OCI-M1 (cell line): ENCODE measurements around the gene NFKB1.
"Not testable (repeated sequence)": the region's sequence is repeated elsewhere in the genome, so short reads cannot be mapped to it uniquely, and the experiment has no call there.

Experiments used
- DNase-seq: peaks from one replicate; lab custom pipeline; 2025; lab: John Stamatoyannopoulos, UW

The NFKB1 gene

GRCh38 chr4:102599886-102600285 lies 98.7 kb downstream of the NFKB1 start:
- no peak for DNase-seq

- no peak for DNase-seq
Observed at GRCh38 chr4:102600689-102601088, 99.5 kb downstream of the NFKB1 start.

DNA sequence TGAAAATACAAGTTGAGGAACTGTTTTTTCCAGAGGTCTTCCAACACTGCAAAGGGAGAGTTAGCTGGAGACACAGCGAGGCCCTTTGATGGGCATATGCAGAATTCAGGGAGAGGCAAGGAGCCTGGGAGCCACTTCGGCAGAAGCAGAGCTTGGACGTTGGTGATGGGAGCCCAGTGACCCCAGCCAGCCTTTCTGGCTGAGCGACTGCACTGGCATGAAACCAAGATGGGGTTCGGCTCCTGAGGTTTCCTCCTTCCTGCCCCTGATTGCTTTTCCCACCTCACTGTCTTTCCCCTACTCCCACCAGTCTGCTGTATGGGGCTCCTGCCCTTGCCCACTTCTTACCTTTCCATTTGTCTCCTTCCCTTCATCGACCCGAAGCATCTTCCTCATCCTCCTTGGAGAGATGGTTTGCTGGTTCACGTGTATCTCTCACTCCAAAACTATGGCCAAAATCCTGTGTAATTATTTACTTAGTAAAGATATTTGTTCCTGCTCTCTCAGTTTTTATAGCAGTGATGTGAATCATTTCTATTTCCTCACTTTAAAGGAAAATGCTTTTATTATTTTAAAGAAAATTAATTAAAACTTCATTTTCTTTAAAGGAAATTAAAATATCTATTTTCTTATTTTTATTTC lies 100.5 kb downstream of the NFKB1 start:
- no peak for DNase-seq

GRCh38 chr4:102604222-102604940 lies 103.2 kb downstream of the NFKB1 start:
- peak; percentile 8 for DNase-seq

DNA sequence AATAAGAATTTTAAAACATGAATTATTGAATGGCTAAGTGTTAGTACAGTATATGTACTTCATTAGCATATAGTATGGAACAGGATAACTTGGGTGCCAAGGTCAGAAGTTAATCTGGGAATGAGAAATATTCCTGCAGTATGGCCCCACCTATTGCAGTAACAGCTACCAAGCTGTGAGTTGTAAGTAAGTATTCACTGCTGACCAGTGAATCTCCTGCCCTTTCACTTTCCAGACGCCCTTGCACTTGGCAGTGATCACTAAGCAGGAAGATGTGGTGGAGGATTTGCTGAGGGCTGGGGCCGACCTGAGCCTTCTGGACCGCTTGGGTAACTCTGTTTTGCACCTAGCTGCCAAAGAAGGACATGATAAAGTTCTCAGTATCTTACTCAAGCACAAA lies 105.1 kb downstream of the NFKB1 start:
- no peak for DNase-seq

GRCh38 chr4:102606846-102607450 lies 105.8 kb downstream of the NFKB1 start:
- no peak for DNase-seq

DNA sequence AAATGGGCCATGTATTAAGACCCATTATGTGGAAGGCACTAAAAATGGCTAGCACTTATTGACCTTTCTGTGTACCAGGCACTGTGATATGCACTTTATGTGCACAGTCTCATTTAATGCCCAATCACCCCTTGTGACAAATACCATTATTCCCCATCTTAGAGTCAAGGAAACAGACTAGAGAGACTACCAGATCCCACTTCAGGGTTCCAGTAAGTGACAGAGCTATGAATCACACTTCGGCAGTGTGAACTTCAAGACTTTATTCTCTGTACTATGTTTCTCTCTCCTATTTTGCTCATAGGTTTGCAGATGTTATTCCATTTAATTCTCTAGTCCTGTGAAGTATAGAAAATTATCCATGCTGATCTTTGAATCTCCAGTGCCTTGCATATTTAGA lies 107.0 kb downstream of the NFKB1 start:
- no peak for DNase-seq

DNA sequence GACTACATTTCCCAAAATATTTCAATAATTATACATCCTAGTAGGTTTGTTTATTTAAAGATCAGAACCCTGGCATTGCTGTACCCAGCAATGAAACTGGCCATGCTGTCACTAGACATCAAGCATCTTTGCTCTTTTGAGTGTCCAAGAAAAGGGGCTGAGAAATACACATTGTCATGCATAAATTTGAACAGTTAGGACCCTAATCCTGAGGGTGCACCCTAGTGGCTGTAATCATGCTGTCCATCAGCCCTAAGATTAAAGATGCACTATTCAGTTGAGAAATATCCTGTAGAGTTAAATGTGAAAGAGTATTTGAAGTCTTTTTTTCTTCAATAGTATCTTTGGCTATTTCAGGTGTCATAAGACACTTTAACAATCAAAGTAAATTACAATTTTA lies 108.8 kb downstream of the NFKB1 start:
- DNase-seq, result peak; percentile 30

GRCh38 chr4:102610476-102610875 lies 109.3 kb downstream of the NFKB1 start:
- no peak for DNase-seq

- no peak for DNase-seq
Observed at GRCh38 chr4:102612210-102612609, 111.1 kb downstream of the NFKB1 start.

- DNase-seq, result no peak
Observed at GRCh38 chr4:102612824-102613366, 111.7 kb downstream of the NFKB1 start.

GRCh38 chr4:102614801-102615200 lies 113.6 kb downstream of the NFKB1 start:
- DNase-seq, result no peak

DNA sequence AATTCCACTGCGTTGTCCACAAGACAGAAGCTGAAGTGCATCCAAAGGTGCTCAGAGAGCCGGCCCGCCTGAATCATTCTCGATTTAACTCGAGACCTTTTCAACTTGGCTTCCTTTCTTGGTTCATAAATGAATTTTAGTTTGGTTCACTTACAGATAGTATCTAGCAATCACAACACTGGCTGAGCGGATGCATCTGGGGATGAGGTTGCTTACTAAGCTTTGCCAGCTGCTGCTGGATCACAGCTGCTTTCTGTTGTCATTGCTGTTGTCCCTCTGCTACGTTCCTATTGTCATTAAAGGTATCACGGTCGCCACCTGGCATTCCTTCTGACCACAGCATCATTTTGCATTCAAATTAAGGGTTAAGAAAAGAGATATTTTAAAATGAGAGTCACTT lies 115.5 kb downstream of the NFKB1 start:
- DNase-seq, result no peak

- DNase-seq, result not testable (repeated sequence)
Observed at GRCh38 chr4:102619021-102619420, 117.9 kb downstream of the NFKB1 start.

DNA sequence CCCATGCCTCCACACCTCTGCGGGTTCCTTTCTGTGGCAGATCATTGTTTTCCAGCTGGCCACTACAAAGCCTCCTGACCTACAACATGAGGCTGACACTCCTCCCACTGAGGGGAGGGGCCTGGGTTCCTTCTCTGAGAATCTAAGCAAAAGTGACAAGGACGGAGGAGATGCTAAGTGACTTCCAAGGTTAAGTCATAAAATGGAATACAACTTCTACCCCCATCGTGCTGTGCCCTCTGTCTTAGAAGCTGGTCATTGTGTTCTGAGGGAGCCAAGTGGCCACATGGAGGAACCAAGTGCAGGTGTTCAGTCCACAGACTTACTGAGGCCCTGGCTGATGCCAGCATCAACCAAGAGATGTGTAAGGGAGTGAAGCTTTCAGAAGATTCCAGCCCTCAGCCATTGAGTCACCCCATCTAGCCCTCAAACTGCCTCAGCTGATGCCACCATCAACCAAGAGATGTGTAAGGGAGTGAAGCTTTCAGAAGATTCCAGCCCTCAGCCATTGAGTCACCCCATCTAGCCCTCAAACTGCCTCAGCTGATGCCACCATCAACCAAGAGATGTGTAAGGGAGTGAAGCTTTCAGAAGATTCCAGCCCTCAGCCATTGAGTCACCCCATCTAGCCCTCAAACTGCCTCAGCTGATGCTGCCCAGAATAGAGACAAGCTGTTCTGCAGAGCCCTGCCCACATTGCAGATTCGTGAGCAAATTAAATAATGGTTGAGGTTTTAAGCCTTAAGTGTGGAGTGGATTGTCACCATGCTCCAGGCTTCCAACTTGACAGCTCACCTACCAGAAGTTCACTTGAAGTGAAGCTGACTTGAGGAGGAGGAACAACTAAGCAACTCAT lies 118.8 kb downstream of the NFKB1 start:
- DNase-seq, result peak; percentile 2

GRCh38 chr4:102620697-102621497 lies 119.7 kb downstream of the NFKB1 start:
- peak; percentile 72 for DNase-seq

GRCh38 chr4:102623622-102624021 lies 122.5 kb downstream of the NFKB1 start:
- no peak for DNase-seq

GRCh38 chr4:102624505-102624904 lies 123.3 kb downstream of the NFKB1 start:
- DNase-seq, result no peak

- DNase-seq, result peak; percentile 79
Observed at GRCh38 chr4:102625232-102625930, 124.2 kb downstream of the NFKB1 start.

GRCh38 chr4:102627831-102628523 lies 126.8 kb downstream of the NFKB1 start:
- DNase-seq, result peak; percentile 35
